NCI-H526 (cell line): ENCODE measurements around the gene SVOP.
"Not testable (repeated sequence)": the region's sequence is repeated elsewhere in the genome, so short reads cannot be mapped to it uniquely, and the experiment has no call there.

Source experiments
- DNase-seq, 2 experiments: peaks; one replicate each; lab custom pipeline; 2025; lab: John Stamatoyannopoulos, UW

SVOP gene

DNA sequence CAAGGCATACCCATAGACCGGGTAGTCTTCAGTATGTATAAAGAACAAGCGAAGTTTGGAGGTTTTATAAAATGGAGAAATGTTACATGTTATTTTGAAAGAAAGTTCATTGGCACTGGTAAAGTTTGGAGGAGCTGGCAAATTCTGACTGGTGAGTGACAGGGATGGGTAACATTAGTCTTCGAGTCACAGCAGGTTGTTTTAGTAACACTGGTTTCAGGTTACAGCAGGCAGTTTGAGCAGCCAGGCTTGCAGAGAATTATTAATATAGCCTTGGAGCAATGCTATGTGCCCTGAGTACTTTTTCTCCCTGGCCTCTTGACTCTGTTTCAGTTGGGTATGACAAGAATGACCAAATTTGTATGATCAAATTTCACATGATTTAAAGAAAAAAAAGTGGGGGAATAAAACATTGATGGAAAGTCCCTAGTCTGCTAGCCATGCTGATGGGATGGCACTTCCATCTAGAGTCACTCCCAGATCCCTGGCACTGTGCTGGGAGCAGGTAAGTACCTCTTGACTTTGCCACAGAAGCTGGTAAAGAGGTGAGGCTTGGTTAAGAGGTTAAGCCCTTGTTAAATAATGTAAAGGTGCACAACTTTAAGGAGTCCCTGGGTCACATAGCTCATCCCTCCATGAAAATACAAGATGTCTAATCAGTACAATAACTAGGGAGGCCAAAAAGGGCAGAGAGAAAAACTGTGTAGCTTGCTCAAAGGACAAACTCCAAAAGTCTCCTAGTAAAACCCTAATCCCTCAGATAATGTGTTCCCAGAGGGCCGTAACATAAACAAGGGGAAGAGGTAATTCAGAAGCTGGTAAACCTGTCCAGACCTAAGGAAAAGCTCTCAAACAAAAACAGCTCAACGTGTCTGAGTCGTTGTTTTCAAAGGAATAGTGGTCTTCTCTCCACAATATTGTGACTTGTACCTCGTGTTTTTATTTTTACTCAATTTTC lies 12.7 kb upstream of the SVOP start:
- peak in 1 of 2 experiments; percentile 1 for DNase-seq

DNA sequence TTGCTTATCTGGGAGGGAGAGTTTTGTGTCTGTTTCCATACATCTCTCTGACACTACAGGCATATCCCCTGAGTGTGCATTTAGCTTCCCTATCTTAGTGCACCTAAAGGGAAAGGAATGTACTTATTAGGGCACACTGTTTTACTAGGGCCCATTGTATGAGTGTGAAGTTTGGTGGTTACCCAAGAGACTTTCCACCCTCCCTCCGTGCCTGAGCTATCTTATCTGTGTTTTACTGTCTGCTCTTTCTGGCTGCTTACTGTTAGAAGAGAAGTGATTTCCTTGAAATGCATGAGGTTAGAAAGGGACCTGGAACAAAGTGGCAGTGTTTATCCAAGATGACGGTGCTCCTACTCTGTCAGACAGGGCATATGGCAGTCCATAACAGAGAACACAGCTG lies 8.5 kb upstream of the SVOP start:
- DNase-seq: no peak

DNA sequence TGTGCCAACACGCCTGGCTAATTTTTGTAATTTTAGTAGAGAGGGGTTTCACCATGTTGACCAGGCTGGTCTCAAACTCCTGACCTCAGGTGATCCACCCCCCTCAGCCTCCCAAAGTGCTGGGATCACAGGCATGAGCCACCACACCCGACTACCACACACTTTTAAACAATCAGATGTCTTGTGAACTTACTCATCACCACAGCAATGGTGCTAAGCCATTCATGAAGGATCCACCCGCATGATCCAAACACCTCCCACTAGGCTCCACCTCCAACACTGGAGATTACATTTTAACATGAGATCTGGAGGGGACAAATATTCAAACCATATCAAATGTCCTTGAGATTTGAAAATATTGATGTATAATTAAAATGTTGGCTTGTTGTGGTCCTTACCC lies 7.8 kb upstream of the SVOP start:
- not testable (repeated sequence) for DNase-seq

DNA sequence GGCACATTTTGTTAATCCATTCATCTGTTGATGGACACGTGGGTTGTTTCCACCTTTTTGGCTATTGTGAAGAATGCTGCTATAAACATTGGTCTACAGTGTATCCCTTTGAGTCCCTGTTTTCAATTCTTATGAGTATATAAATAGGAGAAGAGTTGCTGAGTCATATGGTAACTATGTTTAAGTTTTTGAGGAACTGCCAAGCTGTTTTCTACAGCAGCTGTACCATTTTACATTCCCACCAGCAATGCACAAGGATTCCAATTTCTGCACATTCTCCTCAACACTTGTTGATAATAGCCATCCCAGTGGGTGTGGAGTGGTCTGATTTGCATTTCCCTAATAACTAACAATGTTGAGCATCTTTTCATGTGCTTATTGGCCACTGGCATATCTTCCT lies 6.9 kb upstream of the SVOP start:
- DNase-seq: no peak

DNA sequence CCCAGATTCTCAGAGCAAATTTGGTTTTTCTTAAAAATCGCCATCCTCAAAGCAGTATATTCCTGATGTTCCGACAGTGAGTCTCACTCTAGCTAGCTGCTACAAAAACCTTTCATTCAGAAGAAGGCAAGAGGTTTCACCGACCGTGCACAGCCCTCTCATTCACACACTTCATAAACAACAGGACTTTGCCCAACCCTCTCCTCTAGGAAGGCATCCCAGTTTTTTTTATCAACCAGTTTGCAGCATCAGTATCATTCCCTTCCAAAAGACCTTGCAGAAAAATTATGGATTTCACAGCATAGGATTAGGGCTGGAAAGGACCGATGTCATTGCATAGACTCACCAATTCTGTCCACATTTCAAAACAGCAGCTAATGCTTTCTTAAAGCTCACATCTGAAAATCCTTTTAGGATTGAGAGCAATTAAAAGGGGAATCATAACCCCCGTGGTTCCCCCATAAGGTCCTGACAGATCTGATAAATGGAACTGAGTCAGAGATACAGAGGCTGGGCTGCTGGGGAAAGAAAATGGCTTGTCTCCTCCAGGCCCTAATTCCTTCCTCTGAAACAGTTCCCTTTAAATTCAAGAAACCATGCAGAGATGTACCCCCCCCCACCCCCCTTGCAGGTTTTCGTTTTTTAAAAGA lies 597 bp downstream of the SVOP start:
- peak; percentile 15 to 36 for DNase-seq

DNA sequence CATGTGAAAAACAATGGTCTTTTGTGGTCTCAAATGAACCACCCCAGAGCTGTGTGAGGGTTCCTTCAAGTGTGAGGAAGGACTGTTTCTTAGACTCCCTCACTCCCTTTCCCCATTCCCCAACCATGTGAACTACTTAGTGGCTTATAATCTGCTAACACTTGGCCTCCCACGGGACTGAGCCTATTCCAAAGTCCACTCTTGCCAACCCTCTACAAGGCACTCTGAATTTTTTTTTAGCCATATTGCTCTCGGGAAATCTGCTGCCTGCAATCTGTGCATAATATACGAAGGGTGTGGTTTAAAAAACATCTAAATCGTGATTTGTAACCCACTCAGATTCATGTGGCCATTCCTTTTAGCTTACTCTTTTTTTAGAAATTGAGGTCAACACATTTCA lies 2.6 kb downstream of the SVOP start:
- peak in 1 of 2 experiments; percentile 9 for DNase-seq

DNA sequence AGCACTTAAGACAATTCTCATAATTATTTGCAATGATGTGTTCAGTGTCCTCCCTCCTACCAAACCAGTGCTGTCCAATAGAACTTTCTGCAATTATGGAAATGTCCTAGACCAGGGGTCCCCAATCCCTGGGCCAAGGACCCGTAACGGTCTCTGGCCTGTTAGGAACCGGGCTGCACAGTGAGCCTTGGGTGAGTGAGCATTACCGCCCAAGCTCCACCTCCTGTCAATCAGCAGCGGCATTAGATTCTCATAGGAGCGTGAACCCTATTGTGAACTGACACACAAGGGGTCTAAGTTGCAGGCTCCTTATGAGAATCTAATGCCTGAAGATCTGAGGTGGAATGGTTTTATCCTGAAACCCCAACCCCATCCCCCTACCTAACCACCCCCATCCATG lies 3.9 kb downstream of the SVOP start:
- no peak for DNase-seq

DNA sequence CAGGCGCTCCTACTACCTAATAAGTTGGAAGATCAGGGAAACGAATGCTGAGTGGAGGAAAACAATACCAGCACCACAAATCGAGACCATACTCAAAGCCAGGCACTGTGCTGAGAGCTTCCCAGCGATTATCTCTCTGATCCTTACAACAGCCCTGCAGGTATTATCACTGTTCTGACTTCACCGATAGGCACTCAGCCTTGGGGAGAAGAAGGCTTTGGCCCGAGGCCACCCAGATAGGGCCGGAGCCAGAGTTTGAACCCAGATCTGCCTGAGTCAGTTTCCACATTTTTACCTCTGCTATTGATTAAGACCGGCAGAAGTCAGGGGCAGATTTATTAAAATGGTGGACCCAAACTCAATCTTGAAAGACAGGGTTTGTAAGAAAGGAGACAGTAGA lies 4.9 kb downstream of the SVOP start:
- DNase-seq: no peak

DNA sequence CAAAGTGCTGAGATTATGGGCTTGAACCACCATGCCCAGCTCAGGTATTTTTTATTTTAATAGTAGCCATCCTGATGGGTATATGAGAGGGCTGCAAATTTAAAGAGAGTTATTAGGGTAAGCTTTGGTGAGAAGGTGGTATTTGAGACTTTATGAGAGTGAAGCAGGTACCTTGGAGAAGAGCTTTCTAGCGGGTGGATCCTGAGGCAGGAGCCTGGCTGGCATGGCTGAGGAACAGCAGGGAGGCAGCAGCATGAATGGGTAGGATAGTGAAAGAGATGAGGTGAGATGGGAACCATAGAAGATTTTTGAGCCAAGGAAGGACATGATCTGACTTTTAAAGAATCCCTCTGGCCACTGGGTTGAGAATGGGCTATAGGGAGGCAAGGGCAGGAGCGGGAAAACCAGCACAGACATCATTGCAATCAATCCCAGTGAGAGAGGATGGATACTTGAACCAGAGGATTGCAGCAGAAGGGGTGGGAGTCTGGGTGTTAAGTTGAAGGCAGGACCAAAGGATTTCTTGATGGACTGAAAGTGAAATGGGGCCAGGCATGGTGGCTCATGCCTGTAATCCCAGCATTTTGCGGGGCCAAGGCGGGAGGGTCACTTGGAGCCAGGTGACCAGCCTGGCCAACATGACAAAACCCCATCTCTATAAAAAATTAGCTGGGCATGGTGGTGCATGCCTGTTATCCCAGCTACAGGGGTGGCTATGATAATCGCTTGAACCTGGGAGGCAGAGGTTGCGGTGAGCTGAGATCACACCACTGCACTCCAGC lies 5.7 kb downstream of the SVOP start:
- no peak for DNase-seq

DNA sequence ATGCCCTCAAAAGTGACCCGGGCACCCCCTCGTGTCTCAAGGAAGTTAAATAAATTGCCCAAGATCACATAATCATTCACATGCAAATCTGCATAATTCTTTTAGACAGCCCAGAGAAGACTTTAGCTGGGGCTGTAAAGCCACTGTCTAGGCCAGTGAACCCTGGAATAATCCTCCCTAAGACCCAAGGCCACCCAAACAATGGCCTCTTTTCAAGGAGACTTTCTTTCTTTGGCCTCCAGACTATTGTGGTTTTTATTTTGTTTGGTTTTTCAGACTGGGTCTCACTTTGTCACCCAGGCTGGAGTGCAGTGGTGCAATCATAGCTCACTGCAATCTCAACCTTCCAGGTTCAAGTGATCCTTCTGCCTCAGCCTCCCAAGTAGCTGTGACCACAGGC lies 10.6 kb downstream of the SVOP start:
- no peak for DNase-seq

DNA sequence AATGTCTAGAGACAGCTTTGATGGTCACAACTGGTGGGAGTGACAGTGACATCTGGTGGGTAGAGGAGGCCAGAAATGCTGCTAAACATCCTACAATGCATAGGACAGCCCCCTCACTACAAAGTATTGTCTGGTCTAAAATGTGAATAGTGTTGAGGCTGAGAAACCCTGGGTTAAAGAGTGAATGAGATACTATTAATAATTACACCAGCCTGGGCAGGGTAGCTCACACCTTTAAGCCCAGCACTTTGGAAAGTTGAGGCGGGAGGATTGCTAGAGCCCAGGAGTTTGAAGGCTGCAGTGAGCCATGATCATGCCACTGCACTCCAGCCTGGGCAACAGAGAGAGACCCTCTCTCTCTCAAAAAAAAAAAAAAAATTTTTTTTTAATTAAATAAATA lies 11.1 kb downstream of the SVOP start:
- no peak for DNase-seq

DNA sequence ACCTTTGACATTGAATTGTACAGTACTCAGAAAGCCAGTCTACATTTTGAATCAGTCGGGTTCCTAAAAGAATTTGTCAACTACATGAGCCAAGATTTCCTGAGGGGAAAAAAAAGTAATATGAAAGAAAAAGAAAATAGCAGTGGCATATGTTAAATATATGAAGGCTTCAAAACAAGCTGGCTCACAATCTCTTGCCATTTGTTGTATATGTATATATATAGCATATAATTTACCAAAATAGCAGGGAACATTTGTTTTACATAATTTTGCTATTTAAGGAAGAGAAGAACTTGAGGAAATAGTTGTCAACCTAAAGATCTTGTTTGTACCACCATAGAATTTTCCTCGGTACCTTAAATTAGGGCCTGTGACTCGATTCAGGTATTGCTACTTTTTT lies 16.9 kb downstream of the SVOP start:
- no peak for DNase-seq

DNA sequence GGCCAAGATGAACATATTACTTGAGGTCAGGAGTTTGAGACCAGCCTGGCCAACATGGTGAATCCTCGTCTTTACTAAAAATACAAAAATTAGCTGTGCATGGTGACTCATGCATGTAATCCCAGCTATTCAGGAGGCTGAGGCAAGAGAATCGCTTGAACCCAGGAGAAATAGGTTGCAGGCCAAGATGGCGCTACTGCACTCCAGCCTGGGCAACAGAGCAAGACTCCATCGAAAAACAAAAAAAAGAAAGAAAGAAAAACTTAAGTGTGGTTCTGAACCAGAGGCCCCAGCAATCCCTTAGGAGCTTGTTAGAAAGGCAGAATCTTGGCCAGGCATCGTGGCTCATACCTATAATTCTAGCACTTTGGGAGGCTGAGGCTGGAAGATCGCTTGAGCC lies 24.5 kb downstream of the SVOP start:
- no peak for DNase-seq

DNA sequence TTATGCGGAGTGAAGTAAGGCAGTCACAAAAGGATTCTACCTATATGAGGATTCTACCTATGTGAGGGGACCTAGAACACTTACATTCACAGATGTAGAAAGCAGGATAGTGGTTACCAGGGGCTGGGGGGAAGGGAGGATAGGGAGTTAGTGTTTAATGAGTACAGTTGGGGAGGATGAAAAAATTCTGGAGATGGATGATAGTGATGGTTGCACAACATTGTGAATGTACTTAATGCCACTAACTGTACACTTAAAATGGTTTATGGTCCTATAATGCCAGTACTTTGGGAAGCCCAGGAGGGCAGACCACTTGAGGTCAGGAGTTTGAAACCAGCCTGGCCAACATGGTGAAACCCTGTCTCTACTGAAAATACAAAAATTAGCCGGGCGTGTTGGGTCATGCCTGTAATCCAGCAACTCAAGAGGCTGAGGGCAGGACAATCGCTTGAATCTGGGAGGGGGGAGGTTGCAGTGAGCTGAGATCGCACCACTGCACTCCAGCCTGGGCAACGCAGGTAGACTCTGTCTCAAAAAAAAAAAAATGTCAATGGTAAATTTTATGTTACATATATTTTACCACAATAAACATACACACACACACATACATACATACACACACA lies 25.4 kb downstream of the SVOP start:
- no peak for DNase-seq

DNA sequence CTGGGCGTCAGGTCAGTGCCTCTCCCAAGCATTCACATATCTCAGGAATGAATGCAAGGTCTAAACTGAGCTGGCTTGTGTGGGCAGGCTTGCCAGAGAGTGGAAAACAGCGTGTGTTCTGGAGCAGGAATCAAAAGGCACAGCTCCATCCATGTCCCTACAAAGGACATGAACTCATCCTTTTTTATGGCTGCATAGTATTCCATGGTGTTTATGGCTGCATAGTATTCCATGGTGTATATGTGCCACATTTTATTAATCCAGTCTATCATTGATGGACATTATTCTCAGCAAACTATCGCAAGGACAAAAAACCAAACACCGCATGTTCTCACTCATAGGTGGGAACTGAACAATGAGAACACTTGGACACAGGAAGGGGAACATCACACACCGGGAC lies 30.8 kb downstream of the SVOP start:
- not testable (repeated sequence) for DNase-seq

DNA sequence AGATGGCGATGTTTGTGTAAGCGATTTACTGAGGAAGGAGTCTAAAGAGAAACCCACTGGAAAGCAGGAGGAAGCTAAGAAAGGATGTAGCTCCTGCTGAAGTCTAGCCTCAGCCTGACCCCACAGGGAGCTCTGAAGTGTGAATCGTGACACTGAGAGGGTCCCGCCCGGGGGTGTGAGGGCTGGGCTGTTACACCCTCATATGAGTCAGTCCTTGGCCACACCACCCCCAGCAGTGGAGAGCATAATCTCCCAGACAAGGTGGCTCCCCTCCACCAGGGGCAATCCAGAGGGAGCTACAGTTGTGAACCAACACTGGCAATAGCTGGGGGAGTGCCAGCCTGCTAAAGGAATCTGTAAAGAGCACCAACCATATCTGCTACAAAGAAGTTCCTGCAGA lies 31.5 kb downstream of the SVOP start:
- DNase-seq: no peak

DNA sequence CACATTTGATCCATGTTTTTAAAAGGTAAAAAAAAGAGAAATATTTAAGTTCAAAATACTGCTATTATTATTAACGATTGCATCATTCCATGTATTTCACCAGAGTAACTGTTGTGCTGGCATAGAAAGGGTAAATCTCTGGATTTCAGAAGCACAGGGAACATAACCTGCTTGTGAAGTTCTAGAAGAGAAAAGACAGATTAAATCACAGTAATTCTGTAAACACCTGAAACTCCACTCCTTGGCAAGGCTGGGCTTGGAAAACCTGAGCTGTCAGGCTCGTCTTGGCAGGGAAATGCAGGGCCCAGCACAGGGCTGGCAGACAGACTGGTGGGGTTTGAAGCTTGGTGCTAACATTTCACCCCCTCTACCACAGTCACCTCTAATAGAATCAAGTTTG lies 35.1 kb downstream of the SVOP start:
- no peak for DNase-seq

DNA sequence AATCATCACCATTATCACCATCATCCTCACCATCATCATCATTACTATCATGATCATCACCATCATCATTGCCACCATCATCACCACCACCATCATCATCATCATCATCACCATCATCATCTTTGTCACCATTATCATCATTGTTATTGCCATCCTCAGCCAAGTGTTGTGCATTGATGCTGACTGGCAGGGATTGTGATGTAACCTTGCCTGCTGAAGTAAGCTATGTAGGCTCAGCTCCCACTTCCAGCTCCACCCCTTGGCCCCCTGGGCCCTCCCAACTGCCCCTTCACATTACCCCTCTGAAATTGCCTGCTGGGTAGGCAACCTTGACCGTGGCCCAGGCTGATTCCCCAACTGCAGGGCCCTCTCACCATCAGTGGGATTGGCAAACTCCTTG lies 37.6 kb downstream of the SVOP start:
- DNase-seq: no peak

DNA sequence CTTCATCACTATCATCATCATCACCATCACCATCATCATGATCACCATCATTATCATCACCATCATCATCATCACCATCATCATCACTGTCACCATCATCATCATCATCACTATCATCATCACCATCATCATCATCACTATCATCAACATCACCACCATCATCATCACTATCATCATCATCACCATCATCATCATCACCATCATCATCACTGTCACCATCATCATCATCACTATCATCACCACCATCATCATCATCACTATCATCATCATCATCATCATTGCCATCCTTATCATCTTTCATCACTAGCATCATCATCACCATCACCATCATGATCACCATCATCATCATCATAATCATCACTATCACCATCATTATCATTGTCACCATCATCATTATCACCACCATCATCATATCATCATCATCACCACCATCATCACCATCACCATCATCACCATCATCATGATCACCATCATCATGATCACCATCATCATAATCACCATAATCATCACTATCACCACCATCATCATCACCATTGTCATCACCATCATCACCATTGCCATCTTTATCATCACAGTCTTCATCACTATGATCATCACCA lies 38.1 kb downstream of the SVOP start:
- DNase-seq: no peak

DNA sequence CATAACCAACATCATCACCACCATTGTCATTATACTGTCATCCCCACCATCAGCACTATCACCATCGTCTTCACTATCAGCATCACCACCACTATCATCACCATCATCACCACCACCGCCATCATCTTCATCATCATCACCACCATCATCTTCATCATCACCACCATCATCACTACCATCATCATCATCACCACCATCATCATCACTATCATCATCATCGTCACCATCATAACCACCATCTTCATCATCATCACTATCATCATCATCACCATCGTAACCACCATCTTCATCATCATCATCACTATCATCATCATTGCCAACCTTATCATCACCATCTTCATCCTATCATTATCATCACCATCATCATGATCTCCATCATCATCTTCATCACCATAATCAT lies 39.0 kb downstream of the SVOP start:
- no peak for DNase-seq

DNA sequence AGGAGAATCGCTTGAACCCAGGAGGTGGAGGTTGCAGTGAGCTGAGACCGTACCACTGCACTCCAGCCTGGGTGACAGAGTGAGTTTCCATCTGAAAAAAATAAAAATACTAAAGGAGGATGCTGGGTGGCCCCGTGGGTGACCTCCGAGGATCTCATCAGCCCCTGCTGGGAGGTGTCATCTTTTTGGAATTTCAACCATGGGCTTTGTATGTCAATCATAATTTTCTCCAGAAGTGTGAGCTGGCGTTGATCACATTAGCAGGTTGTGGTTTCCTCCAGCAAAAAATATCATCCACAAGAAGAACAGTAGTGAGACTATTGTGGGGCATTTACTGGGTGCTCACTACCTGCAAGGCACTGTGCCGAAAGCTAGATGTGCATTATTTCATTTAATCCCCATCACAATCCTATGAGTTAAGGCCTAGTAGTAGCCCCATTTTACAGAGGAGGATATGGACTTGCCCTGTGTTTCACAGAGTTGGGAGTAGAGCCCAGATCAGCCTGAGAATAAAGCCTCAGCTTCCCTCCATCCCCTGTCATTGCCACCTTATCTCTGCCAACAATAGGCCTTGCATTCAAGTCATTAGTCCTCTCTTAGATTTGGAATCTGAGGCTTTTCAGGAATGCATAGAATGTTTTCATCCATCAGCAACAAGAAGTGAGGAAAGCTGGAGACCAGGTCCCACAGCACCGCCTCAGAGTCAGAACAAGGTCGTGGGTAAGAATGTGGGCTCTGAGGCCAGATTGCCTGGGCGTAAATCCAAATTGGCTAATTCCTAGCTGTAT lies 39.8 kb downstream of the SVOP start:
- no peak for DNase-seq
